HG03103 (cell line): ENCODE data around the gene SLC39A2.
"Not testable (repeated sequence)": the region's sequence is repeated elsewhere in the genome, so short reads cannot be mapped to it uniquely, and the experiment has no call there.

Experiments
- ATAC-seq: cut with Tn5 transposase; IDR thresholded peaks from one replicate; pipeline ENCODE4 v1.9.1; 2021; ENCODE audit warnings: low read depth; ENCODE audit not compliant: unreplicated experiment

SLC39A2 gene

GRCh38 chr14:20998674-20999366 lies at the start of gene SLC39A2:
SLC39A2 (plus strand) TSS chr14:20999293; CDS start chr14:20999447, 154 bp downstream.
- ATAC-seq, result no peak

GRCh38 chr14:20954736-20955537 lies 44.2 kb upstream of the SLC39A2 start, which contains the start of gene RNASE2:
RNASE2 (plus strand) TSS chr14:20955487; CDS start chr14:20955772, 285 bp downstream.
- ATAC-seq, result not testable (repeated sequence)

GRCh38 chr14:20955538-20955873 lies 43.6 kb upstream of the SLC39A2 start:
- ATAC-seq, result not testable (repeated sequence)

GRCh38 chr14:20956376-20956976 lies 42.6 kb upstream of the SLC39A2 start:
- ATAC-seq, result no peak

GRCh38 chr14:20958946-20959345 lies 40.1 kb upstream of the SLC39A2 start:
- ATAC-seq, result not testable (repeated sequence)

- no peak for ATAC-seq
Measured at GRCh38 chr14:20969336-20969735, 29.8 kb upstream of the SLC39A2 start.

- no peak for ATAC-seq
Measured at GRCh38 chr14:20970647-20970982, 28.5 kb upstream of the SLC39A2 start.

GRCh38 chr14:20970983-20971704 lies 27.9 kb upstream of the SLC39A2 start:
- peak; percentile 88 for ATAC-seq

GRCh38 chr14:20971705-20972021 lies 27.4 kb upstream of the SLC39A2 start:
- no peak for ATAC-seq

GRCh38 chr14:20973501-20973900 lies 25.6 kb upstream of the SLC39A2 start:
- ATAC-seq, result no peak

- ATAC-seq, result no peak
Measured at GRCh38 chr14:20976291-20976690, 22.8 kb upstream of the SLC39A2 start.

- ATAC-seq, result no peak
Measured at GRCh38 chr14:20978687-20979086, 20.4 kb upstream of the SLC39A2 start.

- ATAC-seq, result no peak
Measured at GRCh38 chr14:20980906-20981305, 18.2 kb upstream of the SLC39A2 start.

GRCh38 chr14:20982646-20983369 lies 16.3 kb upstream of the SLC39A2 start:
- no peak for ATAC-seq

- ATAC-seq, result not testable (repeated sequence)
Measured at GRCh38 chr14:20985650-20986049, 13.4 kb upstream of the SLC39A2 start.

GRCh38 chr14:20986811-20987210 lies 12.3 kb upstream of the SLC39A2 start:
- ATAC-seq, result no peak

- no peak for ATAC-seq
Measured at GRCh38 chr14:20988717-20989470, 10.2 kb upstream of the SLC39A2 start.

- ATAC-seq, result no peak
Measured at GRCh38 chr14:20989471-20989786, 9.7 kb upstream of the SLC39A2 start.

- ATAC-seq, result peak; percentile 93
Measured at GRCh38 chr14:20989787-20990600, 9.1 kb upstream of the SLC39A2 start, which contains the start of gene METTL17. METTL17 (plus strand) TSS chr14:20989980; CDS start chr14:20990003, 23 bp downstream.
